HepG2 (cell line): ENCODE results near the gene ELFN1. TPM values are rescaled to one million over a fixed set of nuclear protein-coding genes. Genes with fewer than 3 reads are reported as not detected.

ENCODE experiments used
- BRCA1 ChIP-seq: sonication (generic); formaldehyde crosslinking; IDR thresholded peaks from 2 replicates; pipeline ENCODE4 v1.4.0; 2020; ENCODE audit warnings: missing genetic modification reagents
- EED ChIP-seq: sonication (generic); formaldehyde crosslinking; IDR thresholded peaks from 2 replicates; pipeline ENCODE4 v1.5.0; 2020; ENCODE audit warnings: mild to moderate bottlenecking, missing genetic modification reagents
- ELF4 ChIP-seq: sonication (generic); formaldehyde crosslinking; IDR thresholded peaks from 2 replicates; pipeline ENCODE4 v1.5.0; 2020; ENCODE audit warnings: missing genetic modification reagents, mild to moderate bottlenecking, moderate library complexity, borderline replicate concordance
- GATAD2A ChIP-seq: IDR thresholded peaks from 2 replicates; pipeline ENCODE4 v1.6.1; 2016
- MED1 ChIP-seq: sonication (generic); formaldehyde crosslinking; IDR thresholded peaks from 2 replicates; pipeline ENCODE4 v1.4.0; 2020; ENCODE audit warnings: missing genetic modification reagents
- MIER2 ChIP-seq: IDR thresholded peaks from 2 replicates; pipeline ENCODE4 v1.6.1; 2016; ENCODE audit warnings: missing biosample characterization, missing genetic modification reagents
- NFIC ChIP-seq: IDR thresholded peaks from 2 replicates; pipeline ENCODE4 v1.6.1; 2012; ENCODE audit warnings: mild to moderate bottlenecking, low read length, inconsistent platforms
- PHF21A ChIP-seq: sonication (generic); formaldehyde crosslinking; IDR thresholded peaks from 2 replicates; pipeline ENCODE4 v1.5.0; 2020; ENCODE audit warnings: mild to moderate bottlenecking, missing genetic modification reagents
- PITX1 ChIP-seq: sonication (generic); formaldehyde crosslinking; IDR thresholded peaks from 2 replicates; pipeline ENCODE4 v1.5.1; 2020; ENCODE audit warnings: mild to moderate bottlenecking, missing genetic modification reagents
- SKI ChIP-seq: fragments of 450-650 bp; IDR thresholded peaks from one replicate; pipeline ENCODE4 v1.6.1; 2018; ENCODE audit warnings: mild to moderate bottlenecking; ENCODE audit not compliant: partially characterized antibody
- SNAPC2 ChIP-seq: sonication (generic); formaldehyde crosslinking; IDR thresholded peaks from 2 replicates; pipeline ENCODE4 v1.8.1; 2022; ENCODE audit warnings: mild to moderate bottlenecking, missing genetic modification reagents
- TBX2 ChIP-seq: sonication (generic); formaldehyde crosslinking; IDR thresholded peaks from 2 replicates; pipeline ENCODE4 v1.5.0; 2020; ENCODE audit warnings: missing genetic modification reagents, mild to moderate bottlenecking, borderline replicate concordance
- THRA ChIP-seq: sonication (generic); formaldehyde crosslinking; IDR thresholded peaks from 2 replicates; pipeline ENCODE4 v1.4.0; 2020; ENCODE audit warnings: missing genetic modification reagents, borderline replicate concordance
- ZBTB33 ChIP-seq: sonication (generic); formaldehyde crosslinking; IDR thresholded peaks from 2 replicates; pipeline ENCODE4 v1.4.0; 2020; ENCODE audit warnings: missing genetic modification reagents
- ZBTB38 ChIP-seq: sonication (generic); formaldehyde crosslinking; IDR thresholded peaks from 2 replicates; pipeline ENCODE4 v1.5.1; 2020; ENCODE audit warnings: mild to moderate bottlenecking, missing genetic modification reagents
- ZFY ChIP-seq: sonication (generic); formaldehyde crosslinking; IDR thresholded peaks from 2 replicates; pipeline ENCODE4 v1.4.0; 2020; ENCODE audit warnings: missing genetic modification reagents
- ZNF12 ChIP-seq: sonication (generic); formaldehyde crosslinking; IDR thresholded peaks from 2 replicates; pipeline ENCODE4 v1.5.0; 2020; ENCODE audit warnings: missing genetic modification reagents
- ZNF20 ChIP-seq: sonication (generic); formaldehyde crosslinking; IDR thresholded peaks from 2 replicates; pipeline ENCODE4 v1.4.0; 2020; ENCODE audit warnings: mild to moderate bottlenecking, moderate library complexity, missing genetic modification reagents
- ZNF224 ChIP-seq: sonication (generic); formaldehyde crosslinking; IDR thresholded peaks from 2 replicates; pipeline ENCODE4 v1.5.0; 2020; ENCODE audit warnings: mild to moderate bottlenecking, missing genetic modification reagents
- ZNF234 ChIP-seq: sonication (generic); formaldehyde crosslinking; conservative IDR thresholded peaks from 2 replicates; pipeline ENCODE4 v1.5.1; 2020; ENCODE audit warnings: mild to moderate bottlenecking, missing genetic modification reagents
- ZNF292 ChIP-seq: sonication (generic); formaldehyde crosslinking; IDR thresholded peaks from 2 replicates; pipeline ENCODE4 v1.8.1; 2022; ENCODE audit warnings: mild to moderate bottlenecking, low read depth, missing genetic modification reagents, borderline replicate concordance
- ZNF562 ChIP-seq: sonication (generic); formaldehyde crosslinking; IDR thresholded peaks from 2 replicates; pipeline ENCODE4 v1.8.0; 2022; ENCODE audit warnings: missing genetic modification reagents, borderline replicate concordance
- ZNF563 ChIP-seq: sonication (generic); formaldehyde crosslinking; IDR thresholded peaks from 2 replicates; pipeline ENCODE4 v1.8.0; 2022; ENCODE audit warnings: mild to moderate bottlenecking, moderate library complexity, missing genetic modification reagents
- ZNF607 ChIP-seq: sonication (generic); formaldehyde crosslinking; IDR thresholded peaks from 2 replicates; pipeline ENCODE4 v1.5.1; 2020; ENCODE audit warnings: missing genetic modification reagents, mild to moderate bottlenecking, borderline replicate concordance
- ZNF614 ChIP-seq: IDR thresholded peaks from 2 replicates; pipeline ENCODE4 v1.6.1; 2018; ENCODE audit warnings: missing biosample characterization, missing genetic modification reagents, inconsistent platforms, borderline replicate concordance
- ZNF639 ChIP-seq: conservative IDR thresholded peaks from 2 replicates; pipeline ENCODE4 v1.6.1; 2018; ENCODE audit warnings: missing genetic modification reagents
- polyA plus RNA-seq, 8 experiments: library from polyadenylated mRNA; depleted of rRNA in 3 of 8; stranded (reverse) in 7 of 8; unstranded in 1 of 8; fragments of >200 nt; fragmentation: Illumina TruSeq in 4 of 8; extraction: Trizol in 4 of 8; gene quantifications; 2 replicates each; pipeline versions ENCODE4 v1.2.1 to v1.2.3, GENCODE V29; 2011 to 2016; ENCODE audit warnings: low read depth in 4 of 8, missing spikeins in 1 of 8, mixed read lengths in 1 of 8; ENCODE audit not compliant: insufficient read depth in 1 of 8
- total RNA-seq, 5 experiments: library from RNA; depleted of rRNA; stranded (reverse); fragments of >200 nt; fragmentation: Illumina TruSeq; extraction: Trizol; gene quantifications; 2 replicates each; pipeline ENCODE4 v1.2.3, GENCODE V29; 2016; ENCODE audit warnings: low read depth in 1 of 5
- TF ChIP-seq, protein P1 (sequence below): sonication (generic); formaldehyde crosslinking; IDR thresholded peaks from 2 replicates; pipeline ENCODE4 v1.5.0; 2020; ENCODE audit warnings: mild to moderate bottlenecking, low read depth, missing genetic modification reagents, borderline replicate concordance

The ELFN1 gene
- total and polyA plus RNA-seq, 2 of the 13 experiments (the other 11 are each of a cell fraction or from before 2014, with no cell fraction given) = 0.13 to 0.18 TPM

- TF ChIP-seq ZNF563 (CRISPR knock-in tag) (peak; percentile 31; the same call in 1 of the 2 replicates), ZNF234 (CRISPR knock-in tag) (no peak), ZNF562 (CRISPR knock-in tag) (no peak), MIER2 (no peak), BRCA1 (no peak), ZNF12 (CRISPR knock-in tag) (no peak), ZNF614 (no peak), ZNF20 (CRISPR knock-in tag) (no peak), GATAD2A (CRISPR knock-in tag) (no peak), THRA (CRISPR knock-in tag) (no peak), ZFY (CRISPR knock-in tag) (peak; percentile 25; the same call in 1 of the 2 replicates), ZNF224 (CRISPR knock-in tag) (no peak), ZNF607 (CRISPR knock-in tag) (0 out of 2 replicates have a peak, but pooled peaks have one; percentile 21), ZBTB38 (no peak), SNAPC2 (CRISPR knock-in tag) (no peak), TBX2 (CRISPR knock-in tag) (no peak), PHF21A (CRISPR knock-in tag) (no peak), ZBTB33 (no peak), ELF4 (CRISPR knock-in tag) (no peak), SKI (peak; percentile 63), ZNF639 (CRISPR knock-in tag) (no peak), PITX1 (CRISPR knock-in tag) (0 out of 2 replicates have a peak, but pooled peaks have one; percentile 30), MED1 (peak; percentile 4; the same call in 1 of the 2 replicates), NFIC (no peak), EED (no peak), ZNF292 (CRISPR knock-in tag) (no peak)
- TF ChIP-seq, protein P1, sequence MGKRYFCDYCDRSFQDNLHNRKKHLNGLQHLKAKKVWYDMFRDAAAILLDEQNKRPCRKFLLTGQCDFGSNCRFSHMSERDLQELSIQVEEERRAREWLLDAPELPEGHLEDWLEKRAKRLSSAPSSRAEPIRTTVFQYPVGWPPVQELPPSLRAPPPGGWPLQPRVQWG (CRISPR knock-in tag) = no peak
These were observed 25.6 kb upstream of the ELFN1 start (continued) for GRCh38 chr7:1644341-1645070.
